Subcutaneous adipose tissue (tissue), 4 donors: ENCODE data around the gene ERGIC1. TPM values are rescaled to one million over a fixed set of nuclear protein-coding genes. Genes with fewer than 3 reads are reported as not detected.

Source experiments
- total RNA-seq, 4 donors: library from RNA; depleted of rRNA; stranded (reverse); fragments of >200 nt; gene quantifications; one replicate each; pipeline ENCODE4 v1.1.0, GENCODE V29; 2016
- TF ChIP-seq, protein P1 (sequence below): fragments of 450-650 bp; IDR thresholded peaks from one replicate; pipeline ENCODE4 v1.5.1; 2016; ENCODE audit warnings: low read depth, mild to moderate bottlenecking, control low read depth, antibody characterized with exemption, moderate library complexity

Gene ERGIC1
- total RNA-seq, 4 donors from 2014 or later: 94.0 to 165 (median 126) TPM

DNA sequence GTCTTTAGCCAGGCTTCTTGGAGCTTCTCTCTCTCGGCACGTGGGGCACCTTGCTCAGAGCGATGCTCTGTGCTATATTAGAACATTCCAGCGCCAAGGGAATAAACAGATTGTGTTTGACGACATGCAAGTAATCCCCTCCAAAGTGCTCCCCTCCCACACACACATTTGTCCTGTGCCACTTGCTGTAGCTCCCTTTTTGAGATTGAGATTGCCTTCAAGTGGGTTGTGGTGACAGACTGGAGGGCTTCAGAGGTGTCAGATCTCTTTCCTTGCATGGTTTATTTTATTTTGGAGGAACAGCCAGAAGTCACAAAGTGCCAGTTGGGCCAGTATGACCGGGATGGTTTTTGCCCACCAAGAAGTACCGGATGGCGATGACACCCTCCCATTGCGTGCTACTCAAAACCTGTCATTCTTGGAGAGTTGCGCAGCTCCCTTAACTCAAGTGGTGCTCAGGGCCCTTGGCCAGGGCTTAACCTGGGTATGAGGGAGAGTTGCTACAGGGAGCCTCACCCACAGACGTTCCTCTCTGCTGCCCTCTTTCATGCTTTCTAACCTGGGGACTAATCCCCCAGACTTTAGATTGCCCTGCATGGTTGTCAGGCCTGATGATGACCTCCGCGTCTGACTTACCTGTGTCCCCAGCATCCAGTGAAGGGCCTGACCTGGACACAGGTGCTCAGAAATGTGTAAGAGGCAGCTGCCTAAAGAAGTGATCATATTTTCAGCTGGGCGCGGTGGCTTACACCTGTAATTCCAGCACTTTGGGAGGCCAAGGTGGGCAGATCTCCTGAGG lies 106.4 kb downstream of the ERGIC1 start:
- TF ChIP-seq, protein P1, sequence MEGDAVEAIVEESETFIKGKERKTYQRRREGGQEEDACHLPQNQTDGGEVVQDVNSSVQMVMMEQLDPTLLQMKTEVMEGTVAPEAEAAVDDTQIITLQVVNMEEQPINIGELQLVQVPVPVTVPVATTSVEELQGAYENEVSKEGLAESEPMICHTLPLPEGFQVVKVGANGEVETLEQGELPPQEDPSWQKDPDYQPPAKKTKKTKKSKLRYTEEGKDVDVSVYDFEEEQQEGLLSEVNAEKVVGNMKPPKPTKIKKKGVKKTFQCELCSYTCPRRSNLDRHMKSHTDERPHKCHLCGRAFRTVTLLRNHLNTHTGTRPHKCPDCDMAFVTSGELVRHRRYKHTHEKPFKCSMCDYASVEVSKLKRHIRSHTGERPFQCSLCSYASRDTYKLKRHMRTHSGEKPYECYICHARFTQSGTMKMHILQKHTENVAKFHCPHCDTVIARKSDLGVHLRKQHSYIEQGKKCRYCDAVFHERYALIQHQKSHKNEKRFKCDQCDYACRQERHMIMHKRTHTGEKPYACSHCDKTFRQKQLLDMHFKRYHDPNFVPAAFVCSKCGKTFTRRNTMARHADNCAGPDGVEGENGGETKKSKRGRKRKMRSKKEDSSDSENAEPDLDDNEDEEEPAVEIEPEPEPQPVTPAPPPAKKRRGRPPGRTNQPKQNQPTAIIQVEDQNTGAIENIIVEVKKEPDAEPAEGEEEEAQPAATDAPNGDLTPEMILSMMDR: no peak

DNA sequence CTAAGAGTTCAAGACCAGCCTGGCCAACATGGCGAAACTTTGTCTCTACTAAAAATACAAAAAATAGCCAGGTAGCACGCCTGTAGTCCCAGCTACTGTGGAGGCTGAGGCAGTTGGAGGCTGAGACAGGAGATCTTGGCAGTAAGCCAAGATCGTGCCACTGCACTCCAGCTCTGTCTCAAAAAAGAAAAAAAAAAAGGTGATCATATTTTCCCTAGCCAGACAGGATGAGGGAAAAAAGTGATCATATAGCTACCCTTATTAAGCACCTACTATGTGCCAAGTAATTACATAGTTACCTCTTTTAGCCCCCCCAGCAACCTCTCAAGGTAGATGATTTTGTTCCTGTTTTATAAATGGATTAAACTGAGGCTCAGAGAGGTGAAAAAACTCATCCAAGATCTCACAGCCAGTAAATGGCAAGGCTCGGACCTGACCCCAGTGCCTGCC lies 107.0 kb downstream of the ERGIC1 start:
- TF ChIP-seq, protein P1: no peak

DNA sequence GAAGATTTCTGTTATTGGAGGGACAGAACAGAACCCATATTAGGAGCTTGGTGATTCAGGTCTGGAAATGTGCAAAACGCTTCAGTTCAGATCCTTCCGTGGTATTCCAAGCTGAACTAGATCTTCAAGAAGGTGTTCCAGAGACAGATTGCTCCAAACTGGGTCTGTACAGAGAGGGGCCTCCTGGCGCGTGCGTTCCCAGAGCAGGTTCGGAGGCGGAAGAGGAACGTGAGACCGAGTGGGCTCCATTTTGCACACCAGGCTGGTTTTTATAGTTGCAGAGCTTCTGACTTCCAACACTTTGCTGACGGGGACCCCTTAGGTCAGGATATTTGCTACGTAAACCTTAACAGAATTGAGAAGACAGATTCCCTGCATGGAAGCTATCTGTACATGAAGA lies 108.5 kb downstream of the ERGIC1 start:
- TF ChIP-seq, protein P1: no peak

DNA sequence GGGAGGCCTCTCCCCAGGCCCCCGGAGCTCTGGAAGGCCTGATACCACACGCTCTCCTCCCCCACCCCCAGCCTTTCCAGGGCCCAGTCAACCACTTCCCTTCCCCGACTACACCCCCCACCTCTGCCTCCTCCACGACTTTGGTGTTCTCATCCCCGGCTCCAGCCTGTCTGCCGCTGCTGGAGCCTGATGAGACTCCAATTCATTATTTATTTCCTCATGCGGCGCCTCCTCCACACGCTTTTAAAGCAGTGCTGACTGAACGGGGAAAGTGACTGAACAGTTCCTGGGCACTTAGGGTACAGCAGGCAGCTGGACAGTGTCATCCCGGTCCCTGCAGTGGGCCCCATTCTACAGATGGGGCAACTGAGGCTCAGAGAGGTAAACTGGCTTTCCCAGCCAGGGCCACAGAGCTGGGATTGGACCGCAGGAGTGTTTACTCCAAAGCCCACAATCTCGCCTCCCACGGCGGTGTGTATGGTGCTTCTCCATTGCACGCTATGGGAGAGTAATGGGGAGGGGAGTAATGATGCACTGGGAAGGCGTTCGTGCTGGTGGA lies 109.3 kb downstream of the ERGIC1 start:
- TF ChIP-seq, protein P1: no peak

DNA sequence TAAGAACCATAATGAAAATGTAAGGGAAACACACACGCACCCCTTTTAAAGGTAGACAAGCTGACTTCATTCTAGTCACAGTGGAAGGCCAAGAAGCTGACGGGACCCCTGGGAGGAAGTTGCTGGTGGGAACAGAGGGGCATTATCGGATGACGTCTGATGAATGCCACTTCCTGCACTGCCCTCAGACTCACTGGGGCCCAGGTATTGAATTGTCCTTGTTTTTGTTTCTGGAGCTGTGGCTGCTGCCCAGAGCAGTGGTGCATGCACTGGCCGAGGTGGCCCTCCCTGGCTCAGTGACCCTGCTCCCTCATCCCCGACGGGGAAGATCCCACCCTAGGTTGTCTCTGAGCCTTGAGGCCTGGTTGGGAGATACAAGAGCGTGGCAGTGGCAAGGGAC lies 109.9 kb downstream of the ERGIC1 start:
- TF ChIP-seq, protein P1: no peak

DNA sequence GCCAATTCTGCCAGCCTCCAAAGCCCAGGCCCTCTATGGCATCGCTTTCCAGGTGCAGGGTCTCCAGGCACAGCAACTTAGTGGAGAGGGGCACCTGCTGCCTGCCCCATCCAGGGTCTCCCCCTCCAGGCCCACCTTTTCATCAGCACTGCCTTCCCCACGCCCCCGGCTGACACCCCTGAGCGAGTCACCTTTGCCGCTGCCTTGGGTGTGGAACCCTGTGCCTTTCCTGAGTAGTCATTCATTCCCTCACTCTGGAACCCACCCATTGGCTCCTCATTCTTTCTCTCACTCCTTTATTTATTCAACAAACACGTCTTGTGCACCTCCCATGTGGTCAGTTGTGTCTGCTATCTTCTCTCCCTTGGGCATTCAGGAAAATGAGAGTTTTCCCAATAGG lies 110.7 kb downstream of the ERGIC1 start:
- TF ChIP-seq, protein P1: no peak

DNA sequence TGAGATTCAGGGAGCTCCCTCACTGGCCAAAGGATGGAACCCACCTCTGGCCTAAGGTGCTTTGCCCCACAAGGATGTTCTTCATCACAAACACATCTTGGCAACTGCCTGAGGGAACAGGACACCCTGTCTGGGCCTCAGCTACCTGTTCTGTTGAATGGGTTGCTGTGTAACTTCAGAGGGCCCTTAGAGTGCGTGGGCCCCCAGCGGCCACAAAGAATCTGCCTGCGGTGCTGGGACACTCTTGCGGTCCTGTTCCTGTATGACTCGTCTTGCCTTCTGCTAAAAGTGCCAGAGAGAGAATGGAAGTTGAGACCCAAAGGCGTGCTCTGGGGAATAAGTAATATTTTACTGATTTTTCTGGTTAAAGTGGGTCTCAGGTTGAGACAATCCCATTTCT lies 111.1 kb downstream of the ERGIC1 start:
- TF ChIP-seq, protein P1: no peak
